GM19351 (cell line): Measurements from ENCODE around the gene ZNF423.

Experiments
- ATAC-seq: cut with Tn5 transposase; IDR thresholded peaks from one replicate; pipeline ENCODE4 v1.9.1; 2021; ENCODE audit warnings: mild to moderate bottlenecking, moderate library complexity; ENCODE audit not compliant: unreplicated experiment

ZNF423 gene

GRCh38 chr16:49727611-49728010 lies 128.3 kb downstream of the ZNF423 start:
- ATAC-seq, result no peak

GRCh38 chr16:49726155-49726554 lies 129.8 kb downstream of the ZNF423 start:
- no peak for ATAC-seq

GRCh38 chr16:49725651-49726050 lies 130.3 kb downstream of the ZNF423 start:
- no peak for ATAC-seq

DNA sequence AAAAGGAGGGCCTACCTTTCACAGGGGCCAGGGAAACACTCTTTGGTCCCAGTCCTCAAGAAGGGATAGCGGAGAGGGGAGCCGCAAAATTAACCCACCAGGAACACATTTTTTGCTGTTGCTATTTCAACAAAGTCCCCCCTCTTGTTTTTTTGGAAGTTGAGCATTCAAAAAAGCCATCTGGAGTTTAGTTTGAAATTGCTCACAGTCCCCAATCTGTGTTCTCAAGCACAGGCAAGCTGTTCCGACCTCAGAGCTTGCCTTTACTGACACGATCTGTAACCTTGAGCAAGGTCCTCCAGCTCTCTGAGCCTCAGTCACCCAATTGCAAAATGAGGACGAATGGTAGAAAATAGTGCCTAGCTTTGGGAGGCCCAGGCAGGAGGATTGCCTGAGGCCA lies 131.1 kb downstream of the ZNF423 start:
- no peak for ATAC-seq

DNA sequence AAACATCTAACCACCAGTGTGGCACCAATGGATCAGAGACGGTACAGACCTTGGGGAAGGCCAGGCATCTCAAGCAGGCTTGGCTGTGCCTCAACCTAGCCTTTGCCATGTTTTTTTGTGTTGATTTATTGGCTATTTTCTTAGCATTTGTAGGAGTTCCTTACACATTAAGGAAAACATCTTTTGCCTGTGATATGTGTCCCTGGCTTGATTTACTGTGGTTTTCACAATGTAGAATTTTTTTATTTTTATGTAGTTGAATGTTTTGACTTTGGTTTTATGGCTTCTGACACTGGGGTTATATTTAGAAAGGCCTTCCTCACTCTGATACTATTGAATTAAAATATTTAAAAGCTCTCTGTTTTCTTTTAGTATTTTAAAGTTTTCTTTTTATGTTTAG lies 132.6 kb downstream of the ZNF423 start:
- ATAC-seq, result no peak

DNA sequence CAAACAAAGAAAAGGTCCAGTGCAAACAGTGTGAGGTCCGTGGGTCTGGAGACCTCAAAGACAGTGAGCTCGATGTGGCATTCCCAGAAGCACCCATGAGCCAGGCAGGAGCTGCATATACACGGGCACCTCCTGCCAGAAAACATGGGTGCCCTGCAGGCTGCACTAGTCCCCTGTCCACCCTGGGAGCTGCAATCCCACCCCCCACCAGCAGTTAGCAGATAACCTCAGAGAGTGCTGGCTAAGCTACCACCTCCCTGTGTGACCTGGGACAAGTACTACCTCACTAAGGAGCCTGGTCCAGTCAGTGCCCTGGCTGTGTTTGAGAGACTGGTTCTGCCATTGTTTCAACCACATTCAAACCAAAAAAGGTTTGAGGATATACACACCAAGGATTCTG lies 135.7 kb downstream of the ZNF423 start:
- no peak for ATAC-seq

DNA sequence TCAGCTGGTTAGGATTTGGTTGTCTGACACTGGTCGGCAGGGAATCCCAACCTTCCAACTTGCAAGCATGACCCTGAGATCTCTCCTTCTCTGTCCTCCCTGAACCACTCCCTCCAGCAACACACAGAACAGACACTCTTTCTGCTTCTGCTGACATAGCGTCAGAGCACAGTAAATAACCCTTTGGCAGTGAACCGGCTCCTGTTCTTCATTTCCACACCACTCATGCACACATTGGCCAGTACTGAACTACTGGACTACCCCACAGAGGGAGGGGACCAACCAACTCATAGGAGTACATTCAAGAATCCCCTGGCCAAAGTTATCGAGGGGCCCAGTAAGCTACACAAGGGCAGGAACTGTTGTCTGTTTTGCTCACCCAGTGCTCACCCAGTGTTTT lies 138.2 kb downstream of the ZNF423 start:
- ATAC-seq, result no peak

- no peak for ATAC-seq
These were observed 139.5 kb downstream of the ZNF423 start for GRCh38 chr16:49716339-49716934.

GRCh38 chr16:49713770-49714169 lies 142.1 kb downstream of the ZNF423 start:
- ATAC-seq, result no peak

DNA sequence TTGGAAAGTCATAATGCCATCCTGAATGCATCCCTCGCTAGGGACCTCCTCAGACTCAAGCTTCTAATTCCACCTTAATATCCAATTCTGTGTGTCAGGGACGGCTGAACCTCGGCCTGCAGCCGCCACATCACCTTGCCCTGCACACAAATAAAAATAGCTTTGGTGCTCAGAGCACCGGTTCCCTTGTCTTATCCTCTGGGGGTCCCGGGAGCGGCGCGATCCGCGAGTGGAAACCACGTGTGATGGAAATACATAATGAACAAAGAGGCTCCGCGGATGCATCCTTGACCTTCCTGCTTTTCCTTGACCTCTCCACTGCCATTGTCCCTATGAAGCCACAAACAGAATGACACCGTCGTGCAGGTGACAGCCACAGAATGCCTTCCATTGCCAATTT lies 143.4 kb downstream of the ZNF423 start:
- no peak for ATAC-seq

- ATAC-seq, result no peak
These were observed 143.8 kb downstream of the ZNF423 start for GRCh38 chr16:49712106-49712505.

GRCh38 chr16:49709057-49709456 lies 146.9 kb downstream of the ZNF423 start:
- ATAC-seq, result no peak

DNA sequence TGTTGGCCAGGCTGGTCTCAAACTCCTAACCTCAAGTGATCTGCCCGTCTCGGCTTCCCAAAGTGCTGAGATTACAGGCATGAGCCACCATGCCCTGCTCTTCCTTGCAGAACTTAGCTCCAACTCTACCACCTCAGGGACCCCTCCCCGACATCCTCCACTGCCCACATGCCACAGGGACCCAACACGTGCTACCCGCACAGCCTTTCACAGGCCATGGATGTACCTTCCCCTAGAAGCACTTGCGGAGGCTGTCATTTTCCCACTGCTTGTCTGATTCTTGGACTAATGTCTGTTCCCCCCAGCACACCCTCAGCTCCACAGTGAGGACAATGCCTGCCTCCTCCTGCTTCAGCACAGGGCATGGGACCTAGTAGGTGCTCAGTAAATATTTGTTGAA lies 147.4 kb downstream of the ZNF423 start:
- no peak for ATAC-seq

GRCh38 chr16:49706620-49707355 lies 149.1 kb downstream of the ZNF423 start:
- no peak for ATAC-seq

DNA sequence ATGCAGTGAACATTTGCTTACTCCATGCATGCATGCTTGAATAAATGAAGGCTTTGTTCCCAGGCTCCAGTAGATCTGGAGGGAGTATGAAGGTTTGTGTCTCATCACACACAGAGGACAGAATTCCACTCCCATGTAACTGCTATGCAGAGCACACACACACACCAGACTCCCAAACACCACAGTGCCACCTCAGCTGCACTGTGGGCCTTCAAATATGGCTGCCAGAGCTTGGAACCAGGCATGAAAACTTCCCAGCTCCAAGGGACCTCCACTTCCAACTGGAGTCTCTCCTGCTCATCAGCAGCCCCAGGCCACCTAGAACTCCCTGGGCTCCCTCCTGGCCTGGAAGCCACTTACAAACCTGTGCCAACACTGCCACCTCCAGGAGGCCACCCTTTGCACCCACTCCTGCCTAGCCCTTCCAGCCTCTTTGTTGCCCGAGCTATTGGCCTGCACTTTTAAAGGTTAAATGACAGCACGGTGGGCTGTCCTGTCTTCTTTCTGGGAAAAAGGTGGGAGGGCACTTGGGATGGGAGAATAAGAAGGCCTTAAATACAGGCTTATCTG lies 151.2 kb downstream of the ZNF423 start:
- ATAC-seq, result no peak

DNA sequence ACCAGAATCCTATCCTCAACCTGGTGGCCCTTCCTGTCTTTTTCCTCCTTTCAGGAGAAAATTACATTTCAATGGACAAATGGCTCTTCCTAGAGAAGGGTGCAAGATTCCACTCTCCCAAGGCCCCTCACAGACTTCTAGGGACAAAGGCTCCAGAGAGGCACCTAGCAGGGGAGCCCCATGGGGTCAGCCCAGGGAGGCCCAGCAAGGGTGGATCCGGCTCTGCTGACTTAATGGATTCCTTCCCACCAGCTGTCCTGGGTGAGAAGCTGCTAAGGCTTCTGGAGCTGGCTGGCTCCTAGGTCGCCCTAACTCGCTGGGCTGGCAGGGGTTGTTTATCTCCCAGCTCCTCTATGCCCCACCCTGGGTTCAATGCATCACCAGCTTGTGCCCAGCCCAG lies 152.4 kb downstream of the ZNF423 start:
- ATAC-seq, result no peak

DNA sequence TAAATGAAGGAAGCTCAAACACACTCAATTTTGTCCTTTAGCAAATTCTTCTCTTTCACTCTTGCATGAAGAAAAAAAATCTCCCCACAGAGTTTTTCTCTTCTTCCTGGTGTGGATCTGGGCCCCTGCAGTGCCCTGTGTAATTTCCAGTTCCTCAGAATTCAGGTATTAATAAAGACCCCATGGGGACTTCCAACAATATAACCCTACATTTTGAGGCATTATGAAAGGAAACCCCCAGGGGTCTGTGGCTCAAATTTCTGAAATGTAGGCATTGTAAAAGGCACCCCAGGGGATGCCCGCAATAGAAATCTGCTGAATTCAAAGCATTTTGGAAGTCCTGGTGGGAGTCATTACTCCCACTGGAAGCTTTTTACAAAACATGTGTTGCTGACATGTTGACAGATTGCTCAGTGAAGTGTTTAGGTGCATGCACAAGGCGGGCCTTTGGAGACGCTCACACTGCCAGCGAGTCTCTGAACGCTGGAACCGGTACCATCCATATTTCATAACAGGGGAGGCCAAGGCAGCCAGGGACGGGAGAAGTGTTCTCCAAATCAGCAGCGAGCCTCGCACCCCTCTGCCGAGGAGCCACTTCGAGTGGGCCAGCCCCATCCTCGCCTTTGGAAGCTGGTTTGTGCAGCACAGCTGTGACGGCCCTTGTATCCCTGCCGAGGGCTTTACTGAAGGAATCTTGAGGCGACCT lies 154.0 kb downstream of the ZNF423 start:
- no peak for ATAC-seq

GRCh38 chr16:49701065-49701685 lies 154.7 kb downstream of the ZNF423 start:
- ATAC-seq, result no peak

GRCh38 chr16:49700251-49701064 lies 155.5 kb downstream of the ZNF423 start:
- no peak for ATAC-seq

DNA sequence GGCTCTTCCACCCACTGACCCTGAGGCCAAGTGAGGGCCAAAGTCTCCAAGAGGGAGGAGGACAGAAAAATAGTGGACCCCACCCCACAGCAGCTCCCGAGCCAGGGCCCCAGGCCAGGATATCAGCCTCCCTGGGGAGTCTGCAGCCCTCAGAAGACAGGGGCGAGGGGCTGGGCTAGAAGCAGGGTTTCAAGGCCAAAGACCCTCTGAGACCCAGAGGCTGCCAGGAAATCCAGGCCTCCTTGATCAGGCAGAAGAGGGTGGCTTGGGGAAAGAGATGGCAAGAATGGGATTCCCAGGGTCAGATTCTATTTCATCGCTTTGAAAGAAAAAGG lies 156.1 kb downstream of the ZNF423 start:
- no peak for ATAC-seq
